Activated CD8-positive, alpha-beta T cell treated with anti-CD3 and anti-CD28 coated beads for 36 hours (primary cell): Measurements from ENCODE around the gene DUSP16. TPM values are rescaled to one million over a fixed set of nuclear protein-coding genes. Genes with fewer than 3 reads are reported as not detected.

ENCODE experiments used
- ATAC-seq: fragments of 200-7000 bp; cut with Tn5 transposase; one replicate; pipeline ENCODE4 v1.10.0; 2021; ENCODE audit warnings: mild to moderate bottlenecking, moderate library complexity
- CTCF ChIA-PET: fragments of 350-600 bp; sonication (Branson Sonifier 250); formaldehyde crosslinking; loops from one replicate; lab custom pipeline; 2021; ENCODE audit warnings: antibody characterized with exemption; lab: Charles Lee
- POLR2A ChIA-PET: fragments of 350-600 bp; sonication (Branson Sonifier 250); formaldehyde crosslinking; loops from one replicate; lab custom pipeline; 2021; ENCODE audit warnings: antibody characterized with exemption; lab: Charles Lee
- DNase-seq: peaks from one replicate; pipeline ENCODE4 v3.0.0-alpha.2; 2020
- H3K27ac Mint-ChIP-seq: one replicate; pipeline ENCODE4 v1.8.0; 2021; ENCODE audit warnings: mild to moderate bottlenecking, mixed read lengths
- H3K27me3 Mint-ChIP-seq: one replicate; pipeline ENCODE4 v1.8.0; 2021; ENCODE audit warnings: mixed read lengths
- H3K36me3 Mint-ChIP-seq: one replicate; pipeline ENCODE4 v1.8.0; 2021; ENCODE audit warnings: low read depth, mixed read lengths
- H3K4me1 Mint-ChIP-seq: one replicate; pipeline ENCODE4 v1.8.0; 2021; ENCODE audit warnings: low read depth, mixed read lengths
- H3K4me3 Mint-ChIP-seq: one replicate; pipeline ENCODE4 v1.8.0; 2021; ENCODE audit warnings: mild to moderate bottlenecking, moderate library complexity, mixed read lengths
- H3K9me3 Mint-ChIP-seq: one replicate; pipeline ENCODE4 v1.8.0; 2021; ENCODE audit warnings: mixed read lengths
- CTCF ChIP-seq: fragments of 200-600 bp; IDR thresholded peaks from one replicate; pipeline ENCODE4 v1.8.0; 2022; ENCODE audit warnings: antibody characterized with exemption, mild to moderate bottlenecking
- intact Hi-C: fragments of 100-400 bp; cut with micrococcal nuclease; formaldehyde crosslinking; loops from one replicate; pipeline ENCODE4 v1.10.0; 2022
- total RNA-seq, 2 experiments: library from RNA; stranded (reverse); gene quantifications; one replicate each; pipeline ENCODE4 v1.2.3, GENCODE V29; 2021

Gene DUSP16
- total RNA-seq, 2 experiments from 2014 or later: 28.2 to 30.2 TPM

- CTCF ChIA-PET: interaction anchor here (0.8 to 2.1 kb wide), 9 partner anchors 9 to 125 kb away, joined by 3 to 7 read pairs (median 3); partner anchors contain the start of genes BORCS5 and DUSP16
- TF ChIP-seq CTCF: no peak
- H3K27ac Mint-ChIP-seq: peak overlapping the region; percentile 92
- POLR2A ChIA-PET: interaction anchor here (1.0 to 2.1 kb wide), 5 partner anchors 12 to 103 kb away, joined by 3 to 6 read pairs (median 5); no protein-coding TSS in a partner anchor
- ATAC-seq: peak; percentile 63
- no peaks in the 10 kb centered on the region for H3K9me3 Mint-ChIP-seq
- peaks cover 57% of the 10 kb centered on the region for H3K4me1 Mint-ChIP-seq
- peak; percentile 26 for DNase-seq
- peaks cover 67% of the 10 kb centered on the region for H3K36me3 Mint-ChIP-seq
- no peaks in the 10 kb centered on the region for H3K27me3 Mint-ChIP-seq
- H3K4me3 Mint-ChIP-seq: peak overlapping the region; percentile 60
- intact Hi-C loops: no loop called here
These were observed 80.4 kb downstream of the DUSP16 start for GRCh38 chr12:12482150-12482761.

GRCh38 chr12:12481631-12482030 lies 81.0 kb downstream of the DUSP16 start:
- ATAC-seq (peak; percentile 65), DNase-seq (no peak)
- POLR2A ChIA-PET: interaction anchor here (0.9 to 2.1 kb wide), 5 partner anchors 15 to 105 kb away, joined by 3 to 6 read pairs (median 5); no protein-coding TSS in a partner anchor
- Mint-ChIP-seq H3K27ac (peak overlapping the region; percentile 92), H3K4me1 (peaks cover 51% of the 10 kb centered on the region), H3K4me3 (no peak overlapping the region), H3K27me3 (no peaks in the 10 kb centered on the region), H3K36me3 (peaks cover 68% of the 10 kb centered on the region), H3K9me3 (no peaks in the 10 kb centered on the region)
- no peak for TF ChIP-seq CTCF
- intact Hi-C loops: no loop called here
- CTCF ChIA-PET: interaction anchor here (0.8 to 2.1 kb wide), 7 partner anchors 24 to 131 kb away, joined by 3 to 7 read pairs (median 3); partner anchors contain the start of genes BORCS5 and DUSP16

GRCh38 chr12:12480074-12480473 lies 82.6 kb downstream of the DUSP16 start:
- Mint-ChIP-seq H3K4me1 (peaks cover 58% of the 10 kb centered on the region), H3K4me3 (no peak overlapping the region), H3K27me3 (no peaks in the 10 kb centered on the region), H3K36me3 (peaks cover 69% of the 10 kb centered on the region), H3K27ac (peak overlapping the region; percentile 79), H3K9me3 (no peaks in the 10 kb centered on the region)
- intact Hi-C loops: no loop called here
- CTCF ChIA-PET: interaction anchor here (1.4 to 2.2 kb wide), 3 partner anchors 14 to 103 kb away, joined by 3 to 6 read pairs (median 4); no protein-coding TSS in a partner anchor
- DNase-seq (no peak), ATAC-seq (no peak)
- POLR2A ChIA-PET: interaction anchor here (1.4 kb wide), 1 partner anchor 30 kb away, joined by 3 read pairs; no protein-coding TSS in a partner anchor
- TF ChIP-seq CTCF: no peak

- no peak for ATAC-seq
- ChIA-PET CTCF (interaction anchor here (0.7 to 2.4 kb wide), 5 partner anchors 21 to 178 kb away, joined by 3 to 8 read pairs (median 6); partner anchors contain the start of gene DUSP16), POLR2A (interaction anchor here (0.8 to 1.9 kb wide), 4 partner anchors 10 to 102 kb away, joined by 3 to 7 read pairs (median 3); no protein-coding TSS in a partner anchor)
- H3K9me3 Mint-ChIP-seq: no peaks in the 10 kb centered on the region
- peaks cover 64% of the 10 kb centered on the region for H3K4me1 Mint-ChIP-seq
- peak overlapping the region; percentile 22 for H3K27ac Mint-ChIP-seq
- H3K4me3 Mint-ChIP-seq: no peak overlapping the region
- no peak for TF ChIP-seq CTCF
- intact Hi-C loops: loop anchor here (5.0 kb wide), 2 partner anchors 35 to 95 kb away; no protein-coding TSS in a partner anchor
- H3K27me3 Mint-ChIP-seq: no peaks in the 10 kb centered on the region
- no peak for DNase-seq
- peaks cover 69% of the 10 kb centered on the region for H3K36me3 Mint-ChIP-seq
These were observed 85.2 kb downstream of the DUSP16 start for GRCh38 chr12:12477532-12477890.
